ENCODE results near the gene RCAN3.
"Not testable (repeated sequence)": the region's sequence is repeated elsewhere in the genome, so short reads cannot be mapped to it uniquely, and the experiment has no call there.

RCAN3 gene

DNA sequence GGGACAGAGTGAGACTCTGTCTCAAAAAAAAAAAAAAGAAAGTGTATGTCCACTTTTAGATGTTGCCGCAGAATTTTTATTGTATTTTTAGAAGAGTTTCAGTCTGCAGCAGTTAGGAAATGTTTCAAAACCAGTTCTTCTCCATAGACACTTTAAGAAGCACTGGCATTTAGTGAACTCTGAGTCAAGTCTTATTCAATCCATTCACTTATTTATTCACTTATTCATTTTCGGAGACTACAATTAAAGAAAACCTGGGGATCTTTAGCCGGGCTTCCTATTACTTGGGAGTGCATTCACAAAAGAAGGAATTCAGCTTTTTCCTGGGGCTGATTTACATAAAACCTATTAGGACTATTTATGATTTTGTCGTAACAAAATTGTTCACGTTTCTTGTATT is 12.3 kb downstream of the RCAN3 start:
- DNase-seq: no peak

DNA sequence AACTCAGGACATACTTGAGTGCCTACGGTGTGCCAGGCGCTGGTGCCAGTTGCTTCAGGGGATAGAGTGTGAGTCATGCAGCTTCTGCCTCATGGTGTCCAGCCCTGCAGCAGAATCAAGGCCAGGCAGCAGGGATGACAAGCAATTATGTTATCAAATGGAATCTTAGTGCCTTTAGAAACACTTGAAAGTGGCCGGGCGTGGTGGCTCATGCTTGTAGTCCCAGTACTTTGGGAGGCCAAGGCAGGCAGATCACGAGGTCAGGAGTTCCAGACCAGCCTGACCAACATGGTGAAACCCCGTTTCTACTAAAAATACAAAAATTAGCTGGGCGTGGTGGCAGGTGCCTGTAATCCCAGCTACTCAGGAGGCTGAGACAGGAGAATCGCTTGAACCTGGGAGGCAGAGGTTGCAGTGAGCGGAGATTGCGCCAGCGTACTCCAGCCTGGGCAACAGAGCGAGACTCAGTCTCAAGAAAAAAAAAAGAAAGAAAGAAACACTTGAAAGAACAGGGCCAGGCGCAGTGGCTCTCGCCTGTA is 13.1 kb downstream of the RCAN3 start:
- not testable (repeated sequence) for DNase-seq

DNA sequence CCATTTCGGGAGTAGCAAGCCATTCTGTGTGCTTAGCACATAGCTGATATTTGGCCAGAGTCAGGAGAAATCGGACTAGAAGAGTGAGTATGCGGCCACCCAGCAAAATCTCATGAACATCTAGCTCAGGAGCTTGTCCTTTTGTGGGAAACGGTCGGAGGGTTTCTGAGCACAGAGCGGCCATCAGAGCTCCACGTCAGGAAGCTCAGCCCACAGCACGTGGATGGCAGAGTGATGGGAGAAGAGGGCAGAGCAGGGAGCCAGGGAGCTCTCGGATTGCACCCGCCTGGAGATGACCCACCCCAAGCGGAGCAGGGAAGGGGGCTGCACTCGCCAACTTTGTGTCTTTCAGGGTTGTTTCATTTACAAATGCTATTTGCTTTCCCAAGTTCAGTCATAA is 13.9 kb downstream of the RCAN3 start:
- DNase-seq: no peak

DNA sequence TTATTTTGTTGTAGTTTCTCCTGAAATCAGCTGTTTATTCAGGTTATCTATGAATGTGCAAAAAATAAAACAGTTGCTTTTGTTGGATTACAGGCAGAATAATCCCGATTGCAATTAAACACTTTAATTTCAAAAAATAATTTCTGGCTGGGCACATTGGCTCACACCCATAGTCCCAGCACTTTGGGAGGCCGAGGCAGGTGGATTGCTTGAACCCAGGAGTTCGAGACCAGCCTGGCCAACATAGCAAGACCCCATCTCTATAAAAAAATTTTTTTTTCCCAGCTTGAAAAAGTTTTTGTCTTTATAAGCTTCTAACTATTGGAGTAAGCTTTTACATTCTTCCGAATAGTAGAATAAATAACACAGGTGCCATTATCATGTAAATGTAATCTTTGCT is 15.3 kb downstream of the RCAN3 start:
- no peak for DNase-seq

DNA sequence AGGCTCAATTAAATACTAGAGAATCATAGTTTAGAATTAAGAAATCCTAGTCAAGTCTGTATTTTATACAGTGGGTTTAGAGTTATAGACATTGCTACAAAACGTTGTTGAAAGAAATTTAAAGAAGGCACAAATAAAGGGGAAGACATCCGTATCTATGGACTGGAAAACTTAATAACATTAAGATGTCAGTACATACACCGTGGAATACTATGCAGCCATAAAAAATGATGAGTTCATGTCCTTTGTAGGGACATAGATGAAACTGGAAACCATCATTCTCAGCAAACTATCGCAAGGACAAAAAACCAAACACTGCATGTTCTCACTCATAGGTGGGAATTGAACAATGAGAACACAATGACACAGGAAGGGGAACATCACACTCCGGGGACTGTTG is 17.6 kb downstream of the RCAN3 start:
- not testable (repeated sequence) for DNase-seq

DNA sequence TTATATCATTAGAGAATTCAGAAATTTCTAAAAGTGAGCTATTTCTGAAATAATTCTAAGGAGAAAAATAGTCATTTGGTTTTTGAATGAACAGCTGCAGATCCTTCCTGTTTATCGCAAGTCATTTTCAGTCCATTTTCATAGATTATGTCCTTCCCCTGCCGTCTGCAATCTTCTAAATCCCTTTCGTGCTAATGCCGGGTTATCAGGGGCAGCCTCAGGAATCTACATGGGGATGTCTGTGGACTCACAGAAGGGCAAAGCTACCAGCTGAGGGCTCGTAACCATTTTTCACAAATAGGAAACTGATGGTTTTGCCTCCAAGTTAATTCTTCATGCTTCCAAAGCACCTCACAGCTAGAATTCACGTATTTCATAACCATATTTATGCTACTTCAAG is 23.0 kb downstream of the RCAN3 start:
- no peak for DNase-seq

DNA sequence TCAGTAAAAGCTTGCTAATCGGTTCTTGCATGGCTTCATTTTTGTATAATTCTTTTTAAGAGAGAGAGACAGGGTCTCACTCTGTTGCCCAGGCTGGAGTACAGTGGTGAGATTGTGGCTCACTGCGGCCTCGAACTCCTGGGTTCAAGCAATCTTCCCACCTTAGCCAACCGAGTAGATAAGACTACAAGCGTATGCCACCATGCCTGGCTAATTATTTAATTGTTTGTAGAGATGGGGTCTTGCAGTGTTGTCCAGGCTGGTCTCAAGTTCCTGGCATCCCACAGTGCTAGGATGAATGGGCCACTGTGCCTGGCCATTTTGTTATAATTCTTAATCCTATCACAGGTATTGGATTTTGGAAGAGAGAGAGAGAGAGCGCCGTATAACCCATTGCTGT is 23.4 kb downstream of the RCAN3 start:
- DNase-seq: no peak

DNA sequence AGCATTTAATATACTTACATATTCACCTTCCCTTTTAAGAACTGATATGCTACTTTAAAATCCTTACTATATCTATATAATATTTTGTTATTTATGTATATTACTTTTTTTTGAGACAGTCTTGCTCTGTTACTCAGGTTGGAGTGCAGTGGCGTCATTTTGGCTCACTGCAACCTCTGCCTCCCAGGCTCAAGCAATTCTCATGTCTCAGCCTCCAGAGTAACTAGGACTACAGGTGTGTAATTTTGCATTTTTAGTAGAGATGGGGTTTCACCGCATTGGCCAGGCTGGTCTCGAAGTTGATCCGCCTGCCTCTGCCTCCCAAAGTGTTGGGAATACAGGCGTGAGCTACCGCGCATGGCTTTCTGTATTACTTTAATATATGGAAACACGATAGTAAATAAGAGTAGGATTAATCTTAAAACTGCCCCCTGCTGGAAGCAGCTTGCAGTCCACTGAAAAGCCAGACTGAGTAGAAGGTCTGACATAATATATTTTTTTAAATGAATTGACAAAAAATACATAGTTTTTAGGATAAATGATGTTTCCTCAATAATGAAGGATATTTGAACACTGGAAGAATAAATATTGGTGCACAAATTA is 24.4 kb downstream of the RCAN3 start:
- peak; percentile 29 for DNase-seq

DNA sequence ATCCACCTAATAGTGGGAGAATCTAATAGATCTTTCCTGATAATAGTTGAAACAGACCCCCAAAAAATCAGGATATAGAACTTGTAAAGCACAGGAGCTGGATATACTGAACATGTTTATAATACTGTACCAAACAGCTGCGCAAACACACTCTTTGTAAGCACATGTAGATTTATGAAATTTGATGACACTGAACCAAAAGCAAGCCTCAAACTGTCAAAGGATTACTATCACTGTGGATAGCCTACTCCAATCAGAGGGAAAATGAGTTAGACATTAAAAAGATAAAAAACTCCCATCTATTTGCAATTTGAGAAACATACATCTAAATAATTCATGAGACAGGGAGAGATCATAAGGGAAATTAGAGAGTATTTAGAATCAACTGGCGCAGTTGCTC is 26.1 kb downstream of the RCAN3 start:
- no peak for DNase-seq

DNA sequence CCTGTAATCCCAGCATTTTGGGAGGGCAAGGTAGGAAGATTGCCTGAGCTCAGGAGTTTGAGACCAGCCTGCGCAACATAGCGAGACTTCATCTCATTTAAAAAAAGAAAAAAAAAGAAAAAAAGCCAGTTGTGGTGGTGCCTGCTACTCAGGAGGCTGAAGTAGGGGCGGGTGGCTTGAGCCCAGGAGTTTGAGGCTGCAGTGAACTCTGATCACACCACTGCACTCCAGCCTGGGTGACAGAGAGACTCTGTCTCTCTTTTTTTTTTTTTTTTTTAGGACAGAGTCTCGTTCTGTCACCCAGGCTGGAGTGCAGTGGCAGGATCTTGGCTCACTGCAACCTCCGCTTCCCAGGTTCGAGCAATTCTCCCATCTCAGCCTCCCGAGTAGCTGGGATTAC is 26.7 kb downstream of the RCAN3 start:
- not testable (repeated sequence) for DNase-seq

DNA sequence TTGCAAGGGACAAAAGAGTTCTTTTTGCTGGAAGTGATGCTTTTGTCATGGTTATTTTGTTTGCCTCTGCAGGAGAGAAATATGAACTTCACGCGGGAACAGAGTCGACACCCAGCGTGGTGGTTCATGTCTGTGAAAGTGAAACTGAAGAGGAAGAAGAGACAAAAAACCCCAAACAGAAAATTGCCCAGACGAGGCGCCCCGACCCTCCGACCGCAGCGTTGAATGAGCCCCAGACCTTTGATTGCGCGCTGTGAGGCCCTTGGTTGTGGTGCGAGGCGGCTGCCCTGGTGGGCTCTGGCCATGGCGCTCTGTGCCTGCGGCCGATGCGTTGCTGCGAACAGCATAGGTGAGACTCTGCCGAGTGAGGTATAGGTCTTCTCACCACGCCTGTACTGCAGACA is 32.4 kb downstream of the RCAN3 start:
- DNase-seq: peak; percentile 7

DNA sequence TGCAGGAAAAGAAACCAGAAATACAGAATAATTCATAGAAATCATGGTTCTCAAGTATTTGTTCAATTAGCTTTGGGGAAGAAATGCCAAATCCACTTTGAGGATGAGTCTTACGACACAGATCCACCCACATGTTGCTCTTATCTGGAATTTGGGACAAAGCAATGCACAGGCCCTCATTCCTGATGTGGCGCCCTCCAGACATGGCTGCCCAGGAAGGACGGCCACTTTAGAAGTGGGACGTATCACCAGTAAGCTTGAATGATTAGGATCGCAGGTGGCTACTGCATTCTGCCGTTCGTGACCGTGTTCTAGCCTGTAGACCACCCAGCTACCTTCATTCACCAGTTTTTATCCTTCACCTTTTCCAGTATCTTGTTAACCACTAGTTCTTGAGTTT is 33.1 kb downstream of the RCAN3 start:
- DNase-seq: no peak

DNA sequence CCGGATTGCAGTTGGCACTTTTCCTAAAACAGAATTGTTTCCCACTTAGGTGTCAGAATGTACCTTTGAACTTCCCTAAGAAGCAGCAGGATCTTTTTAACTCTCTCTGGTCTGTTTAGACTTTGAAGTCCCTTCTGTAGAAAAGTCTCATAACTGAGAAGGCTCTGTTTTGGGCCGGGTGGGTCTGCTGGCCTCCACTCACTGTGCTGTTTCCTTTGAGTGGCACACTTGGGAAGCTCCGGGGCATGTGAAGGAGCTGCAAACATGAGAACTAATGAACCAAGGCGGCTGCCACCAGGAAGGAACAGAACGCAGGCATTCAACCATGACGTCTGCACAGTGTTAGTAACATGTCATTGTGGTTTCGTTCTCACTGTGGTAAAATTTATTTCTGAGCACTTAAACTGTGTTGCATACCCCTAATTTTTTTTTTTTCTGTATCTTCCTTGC is 33.8 kb downstream of the RCAN3 start:
- peak; percentile 71 for DNase-seq

DNA sequence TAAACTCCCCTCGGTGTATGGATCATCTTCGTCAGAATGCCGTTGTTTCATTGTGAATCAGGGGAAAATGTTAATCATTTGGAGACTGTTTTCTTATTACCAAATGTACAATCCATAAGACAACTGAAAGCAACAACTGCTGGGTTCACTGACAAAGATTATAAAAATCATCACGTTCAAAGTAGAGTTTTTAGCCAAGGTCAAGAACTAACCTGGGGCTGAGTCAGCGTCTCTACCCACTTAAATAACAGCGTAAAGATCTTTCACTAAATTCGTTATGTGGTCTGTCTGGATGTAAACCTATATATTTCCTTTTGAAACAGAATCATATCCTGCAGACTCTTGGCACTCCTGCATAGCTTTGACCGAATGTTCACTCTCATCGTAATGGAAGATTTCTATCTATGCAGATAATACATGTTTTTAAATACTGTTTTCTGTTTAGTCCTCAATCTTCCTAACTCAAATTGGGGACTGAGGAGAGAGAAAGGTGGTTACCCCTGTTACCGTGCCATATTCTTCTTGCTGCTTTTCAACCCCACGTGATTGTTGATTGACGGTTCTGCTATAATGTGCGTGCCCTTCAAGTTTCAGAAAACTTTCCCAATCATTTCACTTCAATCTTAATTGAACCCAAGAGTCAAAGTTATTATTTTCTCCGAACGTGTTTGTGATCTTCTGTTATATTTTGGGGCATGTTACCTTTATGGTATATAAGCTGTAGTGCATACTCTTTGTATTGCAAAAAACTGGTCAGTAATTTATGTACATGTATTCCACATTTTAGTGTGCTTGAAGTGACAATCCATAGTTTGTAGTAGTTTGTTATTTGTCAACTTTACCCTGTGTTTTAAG is 37.6 kb downstream of the RCAN3 start:
- DNase-seq: no peak

DNA sequence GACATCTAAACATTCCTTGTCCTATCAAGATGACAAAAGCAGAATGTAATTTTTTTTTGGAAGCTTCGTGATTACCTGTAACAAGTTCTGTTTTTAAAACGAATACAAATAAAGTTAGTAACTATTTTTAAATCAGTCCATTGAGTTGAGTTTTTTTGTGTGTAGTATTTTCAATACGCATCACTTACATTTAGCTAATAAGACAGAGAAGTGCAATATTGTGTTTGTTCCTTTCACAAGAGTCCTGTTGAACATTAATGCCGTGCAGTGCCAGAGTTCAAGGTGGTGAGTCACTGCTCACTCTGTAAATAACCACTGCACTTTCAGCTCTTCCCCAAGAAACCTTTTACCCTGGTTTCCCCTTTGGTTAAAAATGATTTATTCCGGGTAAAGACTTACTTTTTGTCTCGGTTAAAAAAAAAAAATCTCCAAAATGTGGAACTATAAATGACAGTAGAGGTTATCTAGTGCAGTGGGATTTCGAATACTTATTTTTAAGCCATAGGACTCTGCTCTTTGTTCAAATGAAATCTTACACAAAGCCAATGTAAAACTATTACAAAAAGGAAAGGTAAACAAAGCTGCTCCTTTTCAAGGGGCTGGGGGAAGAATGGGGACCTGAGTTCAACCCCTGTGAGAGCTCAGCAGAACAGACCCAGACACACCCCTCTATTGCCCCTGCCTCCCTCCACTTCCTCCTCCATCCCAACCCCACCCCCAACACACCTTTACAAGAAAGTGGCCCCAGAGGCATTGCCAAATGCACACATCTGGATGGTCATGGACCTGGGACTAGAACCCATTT is 38.5 kb downstream of the RCAN3 start:
- peak; percentile 35 for DNase-seq

DNA sequence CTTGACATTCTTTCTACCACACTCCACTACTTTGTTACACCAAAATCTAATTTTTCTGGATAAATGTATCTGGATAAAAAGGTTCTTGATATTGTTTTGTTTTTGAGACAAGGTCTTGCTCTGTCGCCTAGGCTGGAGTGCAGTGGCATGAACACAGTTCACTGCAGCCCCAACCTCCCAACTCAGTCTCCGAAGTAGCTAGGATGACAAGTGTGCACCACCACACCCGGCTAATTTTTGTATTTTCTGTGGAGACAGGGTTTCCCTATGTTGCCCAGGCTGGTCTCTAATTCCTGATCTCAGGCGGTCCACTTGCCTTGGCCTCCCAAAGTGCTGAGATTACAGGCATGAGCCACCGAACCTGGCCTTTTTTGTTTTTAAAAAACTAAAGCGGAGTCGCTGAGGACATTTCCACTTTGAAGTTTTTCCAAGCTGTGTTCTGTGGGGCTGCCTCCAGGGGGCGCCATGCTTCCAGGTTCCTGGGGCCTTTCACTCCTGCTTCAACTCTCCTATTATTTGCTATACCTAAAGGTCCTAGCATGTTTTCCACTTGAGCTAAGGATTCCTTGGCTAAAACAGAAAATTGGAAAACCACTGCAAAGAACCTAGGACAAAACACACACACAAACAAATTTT is 39.2 kb downstream of the RCAN3 start:
- DNase-seq: no peak

DNA sequence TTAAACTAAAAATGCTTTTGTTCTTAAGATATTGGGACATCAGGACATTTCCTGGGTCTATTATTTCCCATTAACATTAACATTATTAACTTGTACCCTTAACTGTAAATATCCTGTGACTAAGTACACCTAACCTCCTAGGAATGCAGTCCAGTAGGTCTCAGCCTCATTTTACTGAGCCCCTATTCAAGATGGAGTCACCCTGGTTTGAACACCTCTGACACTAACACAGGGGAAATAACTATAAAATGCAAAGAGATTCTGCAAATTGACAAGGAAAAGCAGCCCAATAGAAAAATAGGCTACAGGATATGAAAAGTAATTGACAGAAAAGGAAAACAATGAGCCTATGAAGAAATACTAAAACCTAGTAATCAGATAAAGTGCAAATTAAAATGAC is 41.6 kb downstream of the RCAN3 start:
- DNase-seq: no peak

DNA sequence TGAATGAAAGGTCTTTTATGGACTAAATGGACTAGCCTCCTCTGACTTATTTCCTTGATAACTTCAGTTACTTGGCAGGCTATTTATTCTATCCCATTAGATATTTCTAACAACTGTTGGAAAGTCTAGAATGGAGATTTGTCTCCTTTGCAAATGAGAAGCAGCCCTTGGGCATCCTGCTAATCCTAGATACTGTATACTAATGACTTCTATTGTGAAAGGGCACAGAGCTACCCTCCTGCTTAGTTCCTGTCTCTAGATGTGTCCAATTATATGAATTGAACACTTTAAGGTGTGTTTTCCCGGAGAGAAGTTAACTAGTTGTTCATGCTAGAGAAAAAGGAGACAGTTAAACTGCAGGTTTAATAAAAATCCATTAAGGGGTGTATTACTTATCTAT is 43.0 kb downstream of the RCAN3 start:
- no peak for DNase-seq

DNA sequence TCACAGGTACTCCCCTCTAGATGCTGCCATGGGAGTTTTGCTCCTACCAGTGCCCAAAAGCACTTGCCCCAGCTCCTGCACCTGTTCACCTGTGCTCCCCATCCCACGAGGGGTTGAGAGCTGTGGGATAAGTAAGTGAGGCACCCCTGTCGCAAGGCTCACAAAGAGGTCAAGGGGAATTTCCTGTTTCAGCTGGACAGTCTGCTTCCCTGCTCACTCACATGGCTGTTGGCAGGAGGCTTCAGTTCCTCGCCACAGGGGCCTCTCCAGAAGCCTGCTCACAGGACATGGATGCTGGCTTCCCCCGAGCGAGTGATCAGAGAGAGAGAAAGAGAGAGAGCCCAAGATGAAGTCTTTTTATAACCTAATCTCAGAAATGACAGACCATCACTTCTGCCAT is 44.6 kb downstream of the RCAN3 start:
- no peak for DNase-seq

DNA sequence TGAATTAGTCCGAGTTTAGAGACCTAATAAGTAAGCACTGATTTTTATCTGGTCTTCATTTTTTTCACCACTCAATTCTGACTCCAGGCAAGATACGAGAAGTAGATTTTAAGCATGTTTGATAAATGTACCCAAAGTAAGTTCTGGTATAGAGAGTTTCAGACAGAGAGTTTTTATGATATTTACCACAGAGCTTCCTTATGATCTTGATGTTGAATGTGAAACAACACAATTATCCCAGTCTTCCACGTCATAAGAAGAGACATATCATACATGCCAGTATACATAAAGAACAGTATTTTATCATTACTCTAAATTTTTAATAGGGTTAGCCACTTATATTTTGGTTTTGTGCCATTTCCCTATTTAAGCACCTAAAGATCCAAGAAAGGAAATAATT is 45.4 kb downstream of the RCAN3 start:
- no peak for DNase-seq

DNA sequence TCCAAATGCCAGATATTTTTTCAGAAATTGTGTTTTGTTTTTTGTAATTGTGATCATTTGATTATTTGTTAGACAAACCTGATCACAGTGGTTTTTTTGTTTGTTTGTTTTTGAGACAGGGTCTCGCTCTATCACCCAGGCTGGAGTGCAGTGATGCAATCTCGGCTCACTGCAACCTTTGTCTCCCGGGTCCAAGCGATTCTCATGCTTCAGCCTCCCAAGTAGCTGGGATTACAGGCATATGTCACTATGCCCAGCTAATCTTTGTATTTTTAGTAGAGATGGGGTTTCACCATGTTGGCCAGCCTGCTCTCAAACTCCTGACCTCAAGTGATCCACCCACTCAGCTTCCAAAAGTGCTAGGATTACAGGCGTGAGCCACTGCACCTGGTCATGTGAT is 46.6 kb downstream of the RCAN3 start:
- not testable (repeated sequence) for DNase-seq

DNA sequence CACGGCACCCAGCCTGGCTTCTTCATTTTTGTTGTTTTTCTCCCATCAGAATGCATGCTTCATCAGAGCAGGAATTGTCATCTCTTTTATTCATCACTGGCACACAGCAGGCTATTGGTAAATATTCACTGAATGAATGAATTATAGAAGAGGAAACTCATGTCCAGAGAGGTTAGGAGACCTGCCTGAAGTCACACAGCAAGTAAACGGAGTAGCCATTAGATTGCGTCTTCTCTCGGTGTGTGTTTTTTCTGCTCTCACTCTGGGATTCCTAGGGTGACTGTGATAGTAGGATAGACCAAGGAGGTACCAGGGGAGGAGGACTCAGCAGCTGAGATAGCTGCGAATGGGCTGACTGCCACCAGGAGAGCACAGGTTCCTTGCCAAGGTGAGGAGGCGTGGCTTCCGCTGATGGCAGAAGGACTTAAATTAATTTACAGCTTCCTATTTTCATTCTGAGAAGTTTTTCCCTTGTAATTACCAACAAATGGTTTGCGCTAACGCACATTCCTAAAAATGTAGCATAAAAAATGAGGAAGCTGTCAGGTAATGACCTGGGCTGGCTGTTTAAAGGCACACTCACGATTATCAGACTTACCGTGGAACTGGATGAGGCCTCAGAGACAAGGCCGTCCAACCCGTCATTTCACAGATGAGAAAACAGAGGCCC is 48.8 kb downstream of the RCAN3 start:
- no peak for DNase-seq
